ENCODE measurements around the gene PUM2. TPM values are rescaled to one million over a fixed set of nuclear protein-coding genes. Genes with fewer than 3 reads are reported as not detected.

PUM2 gene
- total RNA-seq, 1 experiment from 2014 or later = 104 TPM

DNA sequence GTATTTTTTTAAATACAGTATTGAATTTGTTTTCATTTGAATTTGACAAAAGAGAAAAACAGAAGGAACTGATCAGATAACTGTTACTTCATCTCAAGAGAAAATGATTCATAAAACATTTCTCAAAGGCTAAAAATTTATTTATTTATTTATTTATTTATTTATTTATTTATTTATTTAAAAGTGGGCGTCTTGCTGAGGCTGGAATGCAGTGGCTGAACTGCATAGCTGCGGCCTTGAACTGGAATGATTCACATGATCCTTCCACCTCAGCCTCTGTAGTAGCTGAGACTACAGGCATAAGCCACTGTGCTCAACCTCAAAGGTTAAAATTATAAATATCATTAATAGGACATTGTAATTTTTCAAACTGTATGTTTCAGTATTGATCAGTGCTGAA is 4.5 kb upstream of the PUM2 start:
- Mint-ChIP-seq H3K9me3 (no peaks in the 10 kb centered on the region), H3K4me1 (0 out of 2 replicates have a peak, but pooled peaks cover 3% of the 10 kb centered on the region), H3K36me3 (no peaks in the 10 kb centered on the region), H3K27ac (no peak overlapping the region), H3K27me3 (ENCODE audit: low read depth) (no peaks in the 10 kb centered on the region), H3K4me3 (no peak overlapping the region)
- CTCF ChIA-PET = no interaction called here
- DNase-seq (ENCODE audit: low spot score) (no peak), ATAC-seq (no peak)
- no peak for TF ChIP-seq RORB (CRISPR knock-in tag; IDR thresholded peaks at IDR 0.05)
- no peak for TF ChIP-seq PRRX2 (CRISPR knock-in tag; IDR thresholded peaks at IDR 0.05)
- TF ChIP-seq, protein P1, sequence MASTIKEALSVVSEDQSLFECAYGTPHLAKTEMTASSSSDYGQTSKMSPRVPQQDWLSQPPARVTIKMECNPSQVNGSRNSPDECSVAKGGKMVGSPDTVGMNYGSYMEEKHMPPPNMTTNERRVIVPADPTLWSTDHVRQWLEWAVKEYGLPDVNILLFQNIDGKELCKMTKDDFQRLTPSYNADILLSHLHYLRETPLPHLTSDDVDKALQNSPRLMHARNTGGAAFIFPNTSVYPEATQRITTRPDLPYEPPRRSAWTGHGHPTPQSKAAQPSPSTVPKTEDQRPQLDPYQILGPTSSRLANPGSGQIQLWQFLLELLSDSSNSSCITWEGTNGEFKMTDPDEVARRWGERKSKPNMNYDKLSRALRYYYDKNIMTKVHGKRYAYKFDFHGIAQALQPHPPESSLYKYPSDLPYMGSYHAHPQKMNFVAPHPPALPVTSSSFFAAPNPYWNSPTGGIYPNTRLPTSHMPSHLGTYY (CRISPR knock-in tag; IDR thresholded peaks at IDR 0.05) = no peak
- no peak for TF ChIP-seq SOX15 (CRISPR knock-in tag; IDR thresholded peaks at IDR 0.05)
- TF ChIP-seq, protein P2, sequence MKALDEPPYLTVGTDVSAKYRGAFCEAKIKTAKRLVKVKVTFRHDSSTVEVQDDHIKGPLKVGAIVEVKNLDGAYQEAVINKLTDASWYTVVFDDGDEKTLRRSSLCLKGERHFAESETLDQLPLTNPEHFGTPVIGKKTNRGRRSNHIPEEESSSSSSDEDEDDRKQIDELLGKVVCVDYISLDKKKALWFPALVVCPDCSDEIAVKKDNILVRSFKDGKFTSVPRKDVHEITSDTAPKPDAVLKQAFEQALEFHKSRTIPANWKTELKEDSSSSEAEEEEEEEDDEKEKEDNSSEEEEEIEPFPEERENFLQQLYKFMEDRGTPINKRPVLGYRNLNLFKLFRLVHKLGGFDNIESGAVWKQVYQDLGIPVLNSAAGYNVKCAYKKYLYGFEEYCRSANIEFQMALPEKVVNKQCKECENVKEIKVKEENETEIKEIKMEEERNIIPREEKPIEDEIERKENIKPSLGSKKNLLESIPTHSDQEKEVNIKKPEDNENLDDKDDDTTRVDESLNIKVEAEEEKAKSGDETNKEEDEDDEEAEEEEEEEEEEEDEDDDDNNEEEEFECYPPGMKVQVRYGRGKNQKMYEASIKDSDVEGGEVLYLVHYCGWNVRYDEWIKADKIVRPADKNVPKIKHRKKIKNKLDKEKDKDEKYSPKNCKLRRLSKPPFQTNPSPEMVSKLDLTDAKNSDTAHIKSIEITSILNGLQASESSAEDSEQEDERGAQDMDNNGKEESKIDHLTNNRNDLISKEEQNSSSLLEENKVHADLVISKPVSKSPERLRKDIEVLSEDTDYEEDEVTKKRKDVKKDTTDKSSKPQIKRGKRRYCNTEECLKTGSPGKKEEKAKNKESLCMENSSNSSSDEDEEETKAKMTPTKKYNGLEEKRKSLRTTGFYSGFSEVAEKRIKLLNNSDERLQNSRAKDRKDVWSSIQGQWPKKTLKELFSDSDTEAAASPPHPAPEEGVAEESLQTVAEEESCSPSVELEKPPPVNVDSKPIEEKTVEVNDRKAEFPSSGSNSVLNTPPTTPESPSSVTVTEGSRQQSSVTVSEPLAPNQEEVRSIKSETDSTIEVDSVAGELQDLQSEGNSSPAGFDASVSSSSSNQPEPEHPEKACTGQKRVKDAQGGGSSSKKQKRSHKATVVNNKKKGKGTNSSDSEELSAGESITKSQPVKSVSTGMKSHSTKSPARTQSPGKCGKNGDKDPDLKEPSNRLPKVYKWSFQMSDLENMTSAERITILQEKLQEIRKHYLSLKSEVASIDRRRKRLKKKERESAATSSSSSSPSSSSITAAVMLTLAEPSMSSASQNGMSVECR (CRISPR knock-in tag; IDR thresholded peaks at IDR 0.05; ENCODE audit: borderline replicate concordance) = no peak
- no peak for TF ChIP-seq OVOL2 (CRISPR knock-in tag; IDR thresholded peaks at IDR 0.05; ENCODE audit: borderline replicate concordance)
- no peak for TF ChIP-seq ZNF396 (CRISPR knock-in tag; IDR thresholded peaks at IDR 0.05; ENCODE audit: borderline replicate concordance)
- no peak for TF ChIP-seq JAZF1 (CRISPR knock-in tag; IDR thresholded peaks at IDR 0.05)
- POLR2A ChIA-PET = no interaction called here

DNA sequence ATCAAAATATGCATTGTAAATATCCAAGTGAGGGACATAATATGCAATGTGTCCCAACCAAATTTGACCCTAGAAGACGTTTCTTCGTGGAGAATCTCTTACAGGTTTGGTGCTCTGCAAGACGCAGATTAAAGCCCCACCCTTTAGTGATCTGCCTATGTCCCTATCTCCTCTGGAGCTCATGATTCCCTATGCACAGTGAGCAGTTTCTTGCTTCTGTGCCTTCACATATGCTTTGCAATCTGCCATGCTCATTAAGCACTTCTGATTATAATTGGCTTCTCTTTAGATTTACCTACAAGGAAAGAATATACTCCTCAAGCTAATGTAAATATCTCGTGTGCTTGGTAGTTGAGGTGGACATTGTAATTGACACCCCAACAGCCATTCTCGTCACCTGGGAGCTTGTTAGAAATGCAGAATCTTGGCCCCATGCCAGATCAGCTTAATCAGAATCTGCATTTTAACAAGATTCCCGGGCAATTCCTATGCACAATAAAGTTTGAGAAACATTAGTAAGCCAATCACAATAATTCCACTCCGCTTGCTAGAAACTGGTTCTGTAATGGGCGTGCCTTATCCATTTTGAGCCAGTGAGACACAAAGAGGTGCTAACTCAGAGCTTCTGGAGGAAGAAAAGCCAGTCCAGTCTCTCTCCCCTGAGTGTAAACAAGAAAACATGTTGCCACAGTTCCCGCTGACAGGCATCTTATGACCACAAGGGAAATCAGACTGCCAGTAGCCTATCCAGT is 2.8 kb upstream of the PUM2 start:
- Mint-ChIP-seq H3K4me1 (peaks cover 17% of the 10 kb centered on the region), H3K36me3 (peaks cover 3% of the 10 kb centered on the region; the same call in 1 of the 2 replicates), H3K9me3 (no peaks in the 10 kb centered on the region), H3K27ac (no peak overlapping the region), H3K27me3 (ENCODE audit: low read depth) (no peaks in the 10 kb centered on the region), H3K4me3 (no peak overlapping the region)
- DNase-seq (ENCODE audit: low spot score) = no peak
- ChIA-PET CTCF (interaction anchor here (0.6 to 2.5 kb wide), 5 partner anchors 25 to 302 kb away, joined by 3 to 16 read pairs (median 5); partner anchors contain the start of gene RHOB), POLR2A (interaction anchor here (3.4 kb wide), 1 partner anchor 94 kb away, joined by 17 read pairs; the partner anchor contains the start of gene RHOB)
- no peak for ATAC-seq
- no peak for TF ChIP-seq ZNF671 (CRISPR knock-in tag; IDR thresholded peaks at IDR 0.05)
- TF ChIP-seq, protein P3, sequence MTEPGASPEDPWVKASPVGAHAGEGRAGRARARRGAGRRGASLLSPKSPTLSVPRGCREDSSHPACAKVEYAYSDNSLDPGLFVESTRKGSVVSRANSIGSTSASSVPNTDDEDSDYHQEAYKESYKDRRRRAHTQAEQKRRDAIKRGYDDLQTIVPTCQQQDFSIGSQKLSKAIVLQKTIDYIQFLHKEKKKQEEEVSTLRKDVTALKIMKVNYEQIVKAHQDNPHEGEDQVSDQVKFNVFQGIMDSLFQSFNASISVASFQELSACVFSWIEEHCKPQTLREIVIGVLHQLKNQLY (CRISPR knock-in tag; IDR thresholded peaks at IDR 0.05) = no peak
- TF ChIP-seq CBFB (CRISPR knock-in tag; IDR thresholded peaks at IDR 0.05; ENCODE audit: low read depth) = no peak
- no peak for TF ChIP-seq RORB (CRISPR knock-in tag; IDR thresholded peaks at IDR 0.05)
- TF ChIP-seq, protein P4, sequence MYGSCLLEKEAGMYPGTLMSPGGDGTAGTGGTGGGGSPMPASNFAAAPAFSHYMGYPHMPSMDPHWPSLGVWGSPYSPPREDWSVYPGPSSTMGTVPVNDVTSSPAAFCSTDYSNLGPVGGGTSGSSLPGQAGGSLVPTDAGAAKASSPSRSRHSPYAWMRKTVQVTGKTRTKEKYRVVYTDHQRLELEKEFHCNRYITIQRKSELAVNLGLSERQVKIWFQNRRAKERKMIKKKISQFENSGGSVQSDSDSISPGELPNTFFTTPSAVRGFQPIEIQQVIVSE (CRISPR knock-in tag; IDR thresholded peaks at IDR 0.05; ENCODE audit: borderline replicate concordance) = no peak
- TF ChIP-seq, protein P5, sequence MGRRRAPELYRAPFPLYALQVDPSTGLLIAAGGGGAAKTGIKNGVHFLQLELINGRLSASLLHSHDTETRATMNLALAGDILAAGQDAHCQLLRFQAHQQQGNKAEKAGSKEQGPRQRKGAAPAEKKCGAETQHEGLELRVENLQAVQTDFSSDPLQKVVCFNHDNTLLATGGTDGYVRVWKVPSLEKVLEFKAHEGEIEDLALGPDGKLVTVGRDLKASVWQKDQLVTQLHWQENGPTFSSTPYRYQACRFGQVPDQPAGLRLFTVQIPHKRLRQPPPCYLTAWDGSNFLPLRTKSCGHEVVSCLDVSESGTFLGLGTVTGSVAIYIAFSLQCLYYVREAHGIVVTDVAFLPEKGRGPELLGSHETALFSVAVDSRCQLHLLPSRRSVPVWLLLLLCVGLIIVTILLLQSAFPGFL (CRISPR knock-in tag; IDR thresholded peaks at IDR 0.05; ENCODE audit: borderline replicate concordance) = no peak
- TF ChIP-seq KAT7 (CRISPR knock-in tag; IDR thresholded peaks at IDR 0.05; ENCODE audit: borderline replicate concordance) = no peak
- no peak for TF ChIP-seq NR2C2 (CRISPR knock-in tag; IDR thresholded peaks at IDR 0.05)
- TF ChIP-seq, protein P6, sequence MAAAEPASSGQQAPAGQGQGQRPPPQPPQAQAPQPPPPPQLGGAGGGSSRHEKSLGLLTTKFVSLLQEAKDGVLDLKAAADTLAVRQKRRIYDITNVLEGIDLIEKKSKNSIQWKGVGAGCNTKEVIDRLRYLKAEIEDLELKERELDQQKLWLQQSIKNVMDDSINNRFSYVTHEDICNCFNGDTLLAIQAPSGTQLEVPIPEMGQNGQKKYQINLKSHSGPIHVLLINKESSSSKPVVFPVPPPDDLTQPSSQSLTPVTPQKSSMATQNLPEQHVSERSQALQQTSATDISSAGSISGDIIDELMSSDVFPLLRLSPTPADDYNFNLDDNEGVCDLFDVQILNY (CRISPR knock-in tag; IDR thresholded peaks at IDR 0.05) = no peak
- TF ChIP-seq, protein P7, sequence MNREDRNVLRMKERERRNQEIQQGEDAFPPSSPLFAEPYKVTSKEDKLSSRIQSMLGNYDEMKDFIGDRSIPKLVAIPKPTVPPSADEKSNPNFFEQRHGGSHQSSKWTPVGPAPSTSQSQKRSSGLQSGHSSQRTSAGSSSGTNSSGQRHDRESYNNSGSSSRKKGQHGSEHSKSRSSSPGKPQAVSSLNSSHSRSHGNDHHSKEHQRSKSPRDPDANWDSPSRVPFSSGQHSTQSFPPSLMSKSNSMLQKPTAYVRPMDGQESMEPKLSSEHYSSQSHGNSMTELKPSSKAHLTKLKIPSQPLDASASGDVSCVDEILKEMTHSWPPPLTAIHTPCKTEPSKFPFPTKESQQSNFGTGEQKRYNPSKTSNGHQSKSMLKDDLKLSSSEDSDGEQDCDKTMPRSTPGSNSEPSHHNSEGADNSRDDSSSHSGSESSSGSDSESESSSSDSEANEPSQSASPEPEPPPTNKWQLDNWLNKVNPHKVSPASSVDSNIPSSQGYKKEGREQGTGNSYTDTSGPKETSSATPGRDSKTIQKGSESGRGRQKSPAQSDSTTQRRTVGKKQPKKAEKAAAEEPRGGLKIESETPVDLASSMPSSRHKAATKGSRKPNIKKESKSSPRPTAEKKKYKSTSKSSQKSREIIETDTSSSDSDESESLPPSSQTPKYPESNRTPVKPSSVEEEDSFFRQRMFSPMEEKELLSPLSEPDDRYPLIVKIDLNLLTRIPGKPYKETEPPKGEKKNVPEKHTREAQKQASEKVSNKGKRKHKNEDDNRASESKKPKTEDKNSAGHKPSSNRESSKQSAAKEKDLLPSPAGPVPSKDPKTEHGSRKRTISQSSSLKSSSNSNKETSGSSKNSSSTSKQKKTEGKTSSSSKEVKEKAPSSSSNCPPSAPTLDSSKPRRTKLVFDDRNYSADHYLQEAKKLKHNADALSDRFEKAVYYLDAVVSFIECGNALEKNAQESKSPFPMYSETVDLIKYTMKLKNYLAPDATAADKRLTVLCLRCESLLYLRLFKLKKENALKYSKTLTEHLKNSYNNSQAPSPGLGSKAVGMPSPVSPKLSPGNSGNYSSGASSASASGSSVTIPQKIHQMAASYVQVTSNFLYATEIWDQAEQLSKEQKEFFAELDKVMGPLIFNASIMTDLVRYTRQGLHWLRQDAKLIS (CRISPR knock-in tag; IDR thresholded peaks at IDR 0.05; ENCODE audit: borderline replicate concordance) = no peak
- TF ChIP-seq, protein P8, sequence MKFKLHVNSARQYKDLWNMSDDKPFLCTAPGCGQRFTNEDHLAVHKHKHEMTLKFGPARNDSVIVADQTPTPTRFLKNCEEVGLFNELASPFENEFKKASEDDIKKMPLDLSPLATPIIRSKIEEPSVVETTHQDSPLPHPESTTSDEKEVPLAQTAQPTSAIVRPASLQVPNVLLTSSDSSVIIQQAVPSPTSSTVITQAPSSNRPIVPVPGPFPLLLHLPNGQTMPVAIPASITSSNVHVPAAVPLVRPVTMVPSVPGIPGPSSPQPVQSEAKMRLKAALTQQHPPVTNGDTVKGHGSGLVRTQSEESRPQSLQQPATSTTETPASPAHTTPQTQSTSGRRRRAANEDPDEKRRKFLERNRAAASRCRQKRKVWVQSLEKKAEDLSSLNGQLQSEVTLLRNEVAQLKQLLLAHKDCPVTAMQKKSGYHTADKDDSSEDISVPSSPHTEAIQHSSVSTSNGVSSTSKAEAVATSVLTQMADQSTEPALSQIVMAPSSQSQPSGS (CRISPR knock-in tag; IDR thresholded peaks at IDR 0.05; ENCODE audit: borderline replicate concordance, low read depth) = no peak
